Measurements from ENCODE around the gene CBFB. TPM values are rescaled to one million over a fixed set of nuclear protein-coding genes. Genes with fewer than 3 reads are reported as not detected.

The CBFB gene
- total RNA-seq, 1 experiment from 2014 or later, result 79.3 TPM

- DNase-seq, result peak; percentile 79
These were observed 526 bp downstream of the CBFB start for GRCh38 chr16:67029254-67030096.

GRCh38 chr16:67030221-67030962 lies 1.4 kb downstream of the CBFB start:
- Histone ChIP-seq H2AFZ (ENCODE audit: low read length) (no peak overlapping the region), H3K27ac (ENCODE audit: low read length) (peak overlapping the region; percentile 78), H3K9me2 (replicated peaks; ENCODE audit: insufficient read depth, low read length) (no peaks in the 10 kb centered on the region), H3K4me2 (ENCODE audit: low read depth, low read length, poor library complexity, severe bottlenecking) (peak overlapping the region; percentile 71), H3K27me3 (ENCODE audit: low read length) (no peaks in the 10 kb centered on the region), H3K36me3 (ENCODE audit: insufficient read depth, low read length) (peaks cover 16% of the 10 kb centered on the region), H3K9ac (ENCODE audit: low read length) (peak overlapping the region; percentile 97), H4K20me1 (ENCODE audit: insufficient read depth, low read depth, low read length) (0 out of 2 replicates have a peak, but pooled peaks cover 6% of the 10 kb centered on the region), H3K9me3 (ENCODE audit: low read length) (no peaks in the 10 kb centered on the region), H3K79me2 (ENCODE audit: low read length) (peaks cover 68% of the 10 kb centered on the region), H3K4me1 (ENCODE audit: low read length) (peaks cover 49% of the 10 kb centered on the region), H3K4me3 (ENCODE audit: low read length) (peak overlapping the region; percentile 76)
- no peak for DNase-seq

More at GRCh38 chr16:67029254-67030096, 526 bp downstream of the CBFB start:
- H3K36me3 ChIP-seq (ENCODE audit: insufficient read depth, low read length), result peaks cover 16% of the 10 kb centered on the region
- H3K4me1 ChIP-seq (ENCODE audit: low read length), result peaks cover 40% of the 10 kb centered on the region
- peaks cover 59% of the 10 kb centered on the region for H3K79me2 ChIP-seq (ENCODE audit: low read length)
- H3K9ac ChIP-seq (ENCODE audit: low read length), result peak overlapping the region; percentile 97
- H3K27ac ChIP-seq (ENCODE audit: low read length), result peak overlapping the region; percentile 78
- H2AFZ ChIP-seq (ENCODE audit: low read length), result 0 out of 2 replicates have a peak overlapping the region, but pooled peaks have one; percentile 5
- 0 out of 2 replicates have a peak, but pooled peaks cover 6% of the 10 kb centered on the region for H4K20me1 ChIP-seq (ENCODE audit: insufficient read depth, low read depth, low read length)
- no peaks in the 10 kb centered on the region for H3K9me3 ChIP-seq (ENCODE audit: low read length)
- H3K27me3 ChIP-seq (ENCODE audit: low read length), result no peaks in the 10 kb centered on the region
- peak overlapping the region; percentile 71 for H3K4me2 ChIP-seq (ENCODE audit: low read depth, low read length, poor library complexity, severe bottlenecking)
- H3K9me2 ChIP-seq (replicated peaks; ENCODE audit: insufficient read depth, low read length), result no peaks in the 10 kb centered on the region
- peak overlapping the region; percentile 76 for H3K4me3 ChIP-seq (ENCODE audit: low read length)

- Histone ChIP-seq H3K36me3 (ENCODE audit: insufficient read depth, low read length) (peaks cover 35% of the 10 kb centered on the region), H3K9me2 (replicated peaks; ENCODE audit: insufficient read depth, low read length) (no peaks in the 10 kb centered on the region), H3K9ac (ENCODE audit: low read length) (peak overlapping the region; percentile 23), H3K4me3 (ENCODE audit: low read length) (peak overlapping the region; percentile 10; the same call in 1 of the 2 replicates), H3K4me1 (ENCODE audit: low read length) (peaks cover 62% of the 10 kb centered on the region), H3K27ac (ENCODE audit: low read length) (peak overlapping the region; percentile 75), H3K79me2 (ENCODE audit: low read length) (peaks cover 98% of the 10 kb centered on the region), H4K20me1 (ENCODE audit: insufficient read depth, low read depth, low read length) (0 out of 2 replicates have a peak, but pooled peaks cover 6% of the 10 kb centered on the region), H2AFZ (ENCODE audit: low read length) (no peak overlapping the region), H3K27me3 (ENCODE audit: low read length) (no peaks in the 10 kb centered on the region), H3K4me2 (ENCODE audit: low read depth, low read length, poor library complexity, severe bottlenecking) (peak overlapping the region; percentile 47), H3K9me3 (ENCODE audit: low read length) (no peaks in the 10 kb centered on the region)
- DNase-seq, result no peak
These were observed 5.5 kb downstream of the CBFB start for GRCh38 chr16:67034487-67034886.

GRCh38 chr16:67035364-67035763 lies 6.4 kb downstream of the CBFB start:
- H3K4me3 ChIP-seq (ENCODE audit: low read length), result peak overlapping the region; percentile 10
- no peaks in the 10 kb centered on the region for H3K9me3 ChIP-seq (ENCODE audit: low read length)
- H3K4me1 ChIP-seq (ENCODE audit: low read length), result peaks cover 64% of the 10 kb centered on the region
- H3K27ac ChIP-seq (ENCODE audit: low read length), result peak overlapping the region; percentile 75
- peaks cover 40% of the 10 kb centered on the region for H3K36me3 ChIP-seq (ENCODE audit: insufficient read depth, low read length)
- no peak overlapping the region for H2AFZ ChIP-seq (ENCODE audit: low read length)
- peaks cover 98% of the 10 kb centered on the region for H3K79me2 ChIP-seq (ENCODE audit: low read length)
- H4K20me1 ChIP-seq (ENCODE audit: insufficient read depth, low read depth, low read length), result 0 out of 2 replicates have a peak, but pooled peaks cover 6% of the 10 kb centered on the region
- H3K27me3 ChIP-seq (ENCODE audit: low read length), result no peaks in the 10 kb centered on the region
- no peaks in the 10 kb centered on the region for H3K9me2 ChIP-seq (replicated peaks; ENCODE audit: insufficient read depth, low read length)
- DNase-seq, result peak; percentile 71
- peak overlapping the region; percentile 47 for H3K4me2 ChIP-seq (ENCODE audit: low read depth, low read length, poor library complexity, severe bottlenecking)
- no peak overlapping the region for H3K9ac ChIP-seq (ENCODE audit: low read length)

GRCh38 chr16:67036323-67036741 lies 7.4 kb downstream of the CBFB start:
- no peaks in the 10 kb centered on the region for H3K9me2 ChIP-seq (replicated peaks; ENCODE audit: insufficient read depth, low read length)
- no peaks in the 10 kb centered on the region for H3K27me3 ChIP-seq (ENCODE audit: low read length)
- H3K4me2 ChIP-seq (ENCODE audit: low read depth, low read length, poor library complexity, severe bottlenecking), result no peak overlapping the region
- no peak overlapping the region for H3K4me3 ChIP-seq (ENCODE audit: low read length)
- H3K36me3 ChIP-seq (ENCODE audit: insufficient read depth, low read length), result peaks cover 45% of the 10 kb centered on the region
- H2AFZ ChIP-seq (ENCODE audit: low read length), result no peak overlapping the region
- no peak for DNase-seq
- no peak overlapping the region for H3K9ac ChIP-seq (ENCODE audit: low read length)
- peak overlapping the region; percentile 75 for H3K27ac ChIP-seq (ENCODE audit: low read length)
- no peaks in the 10 kb centered on the region for H3K9me3 ChIP-seq (ENCODE audit: low read length)
- H3K4me1 ChIP-seq (ENCODE audit: low read length), result peaks cover 55% of the 10 kb centered on the region
- H4K20me1 ChIP-seq (ENCODE audit: insufficient read depth, low read depth, low read length), result no peaks in the 10 kb centered on the region
- peaks cover 98% of the 10 kb centered on the region for H3K79me2 ChIP-seq (ENCODE audit: low read length)

GRCh38 chr16:67039260-67040020 lies 10.5 kb downstream of the CBFB start:
- Histone ChIP-seq H3K9me3 (ENCODE audit: low read length) (no peaks in the 10 kb centered on the region), H3K4me2 (ENCODE audit: low read depth, low read length, poor library complexity, severe bottlenecking) (no peak overlapping the region), H3K27ac (ENCODE audit: low read length) (0 out of 2 replicates have a peak overlapping the region, but pooled peaks have one; percentile 1), H3K27me3 (ENCODE audit: low read length) (no peaks in the 10 kb centered on the region), H2AFZ (ENCODE audit: low read length) (no peak overlapping the region), H3K79me2 (ENCODE audit: low read length) (peaks cover 95% of the 10 kb centered on the region), H3K9ac (ENCODE audit: low read length) (no peak overlapping the region), H3K4me3 (ENCODE audit: low read length) (no peak overlapping the region), H3K9me2 (replicated peaks; ENCODE audit: insufficient read depth, low read length) (no peaks in the 10 kb centered on the region), H3K4me1 (ENCODE audit: low read length) (peaks cover 33% of the 10 kb centered on the region), H3K36me3 (ENCODE audit: insufficient read depth, low read length) (peaks cover 33% of the 10 kb centered on the region; the same call in 1 of the 2 replicates), H4K20me1 (ENCODE audit: insufficient read depth, low read depth, low read length) (no peaks in the 10 kb centered on the region)
- DNase-seq, result no peak

GRCh38 chr16:67040166-67040565 lies 11.2 kb downstream of the CBFB start:
- Histone ChIP-seq H3K27me3 (ENCODE audit: low read length) (no peaks in the 10 kb centered on the region), H3K27ac (ENCODE audit: low read length) (no peak overlapping the region), H3K79me2 (ENCODE audit: low read length) (peaks cover 94% of the 10 kb centered on the region), H3K4me2 (ENCODE audit: low read depth, low read length, poor library complexity, severe bottlenecking) (no peak overlapping the region), H3K36me3 (ENCODE audit: insufficient read depth, low read length) (peaks cover 33% of the 10 kb centered on the region; the same call in 1 of the 2 replicates), H4K20me1 (ENCODE audit: insufficient read depth, low read depth, low read length) (no peaks in the 10 kb centered on the region), H3K9me3 (ENCODE audit: low read length) (no peaks in the 10 kb centered on the region), H3K4me3 (ENCODE audit: low read length) (no peak overlapping the region), H3K9ac (ENCODE audit: low read length) (no peak overlapping the region), H2AFZ (ENCODE audit: low read length) (no peak overlapping the region), H3K4me1 (ENCODE audit: low read length) (peaks cover 25% of the 10 kb centered on the region), H3K9me2 (replicated peaks; ENCODE audit: insufficient read depth, low read length) (no peaks in the 10 kb centered on the region)
- DNase-seq, result no peak
